CD4-positive, alpha-beta T cell (primary cell): ENCODE measurements around the gene AAMP. TPM values are rescaled to one million over a fixed set of nuclear protein-coding genes. Genes with fewer than 3 reads are reported as not detected.

ENCODE experiments used
- ATAC-seq: fragments of 200-7000 bp; cut with Tn5 transposase; one replicate; pipeline ENCODE4 v1.10.0; 2022; ENCODE audit warnings: mild to moderate bottlenecking; ENCODE audit not compliant: poor library complexity
- CTCF ChIA-PET: fragments of 350-600 bp; sonication (Branson Sonifier 250); formaldehyde crosslinking; loops from one replicate; lab custom pipeline; 2021; ENCODE audit warnings: antibody characterized with exemption, inconsistent platforms; lab: Charles Lee
- POLR2A ChIA-PET: fragments of 350-600 bp; sonication (Branson Sonifier 250); formaldehyde crosslinking; loops from one replicate; lab custom pipeline; 2021; ENCODE audit warnings: antibody characterized with exemption, inconsistent platforms; lab: Charles Lee
- DNase-seq, 14 experiments: peaks; one replicate each; pipeline ENCODE4 v3.0.0-alpha.2; 2013 to 2020; ENCODE audit warnings: mixed read lengths in 2 of 14
- H3K27ac ChIP-seq, 2 donors: one replicate each; pipeline versions ENCODE4 v1.5.1 to v1.7.0; 2013; ENCODE audit warnings: low read length in 2 of 2, low read depth in 1 of 2, mild to moderate bottlenecking in 1 of 2
- H3K27me3 ChIP-seq, 2 experiments: 1 replicate in 1 of 2; 2 replicates in 1 of 2; pipeline versions ENCODE4 v1.6.1 to v1.7.0; 2013; ENCODE audit warnings: low read length in 2 of 2, control low read depth in 1 of 2, mild to moderate bottlenecking in 1 of 2, moderate library complexity in 1 of 2; ENCODE audit not compliant: insufficient read depth in 2 of 2, control insufficient read depth in 1 of 2
- H3K36me3 ChIP-seq: one replicate; pipeline ENCODE4 v1.6.1; 2013; ENCODE audit warnings: low read length, control low read depth; ENCODE audit not compliant: insufficient read depth
- H3K4me1 ChIP-seq: one replicate; pipeline ENCODE4 v1.6.1; 2013; ENCODE audit warnings: low read length, control low read depth; ENCODE audit not compliant: insufficient read depth
- H3K4me3 ChIP-seq: one replicate; pipeline ENCODE4 v1.5.1; 2013; ENCODE audit warnings: mild to moderate bottlenecking, low read length, moderate library complexity
- H3K9me3 ChIP-seq, 2 experiments: 1 replicate in 1 of 2; 2 replicates in 1 of 2; pipeline versions ENCODE4 v1.6.1 to v1.7.0; 2013; ENCODE audit warnings: low read length in 2 of 2, mild to moderate bottlenecking in 2 of 2, control low read depth in 1 of 2, moderate library complexity in 1 of 2; ENCODE audit not compliant: control insufficient read depth in 1 of 2, insufficient read depth in 1 of 2
- H3K27ac Mint-ChIP-seq: one replicate; pipeline ENCODE4 v1.8.0; 2020; ENCODE audit warnings: mixed read lengths
- H3K27me3 Mint-ChIP-seq: one replicate; pipeline ENCODE4 v1.8.0; 2021; ENCODE audit warnings: mixed read lengths
- H3K36me3 Mint-ChIP-seq: one replicate; pipeline ENCODE4 v1.8.0; 2021; ENCODE audit warnings: low read depth, mixed read lengths
- H3K4me1 Mint-ChIP-seq: one replicate; pipeline ENCODE4 v1.8.0; 2021; ENCODE audit warnings: low read depth, mixed read lengths
- H3K4me3 Mint-ChIP-seq: one replicate; pipeline ENCODE4 v1.8.0; 2020; ENCODE audit warnings: mild to moderate bottlenecking, mixed read lengths
- H3K9me3 Mint-ChIP-seq: one replicate; pipeline ENCODE4 v1.8.0; 2020; ENCODE audit warnings: mixed read lengths
- CTCF ChIP-seq: fragments of 200-600 bp; IDR thresholded peaks from one replicate; pipeline ENCODE4 v1.8.0; 2022; ENCODE audit warnings: antibody characterized with exemption, mild to moderate bottlenecking
- intact Hi-C, 2 experiments: fragments of 100-400 bp; cut with DNase I in 1 of 2; cut with micrococcal nuclease in 1 of 2; formaldehyde crosslinking; loops; one replicate each; pipeline versions ENCODE4 v1.15.1 to v1.9.0; 2023 to 2025; cut with DNase I, micrococcal nuclease
- total RNA-seq, 174 experiments: library from RNA in 2 of 174; stranded (reverse) in 2 of 174; gene quantifications; one replicate each; pipeline ENCODE4 v1.2.3 and lab custom pipeline; 2021 to 2026

Gene AAMP
- total RNA-seq, 2 experiments from 2014 or later: 40.2 to 42.5 TPM

GRCh38 chr2:218229851-218230250 is 40.1 kb downstream of the AAMP start:
- Mint-ChIP-seq H3K9me3 (no peaks in the 10 kb centered on the region), H3K27me3 (no peaks in the 10 kb centered on the region), H3K27ac (peak overlapping the region; percentile 91), H3K36me3 (peaks cover 92% of the 10 kb centered on the region), H3K4me3 (no peak overlapping the region), H3K4me1 (peaks cover 78% of the 10 kb centered on the region)
- DNase-seq (peak in 2 of 14 experiments; percentile 16 to 28), ATAC-seq (no peak)
- Histone ChIP-seq H3K4me3 (no peak overlapping the region), H3K36me3 (peaks cover 82% of the 10 kb centered on the region), H3K27ac (peak overlapping the region; percentile 51 to 60), H3K4me1 (peaks cover 64% of the 10 kb centered on the region), H3K27me3 (no peaks in the 10 kb centered on the region), H3K9me3 (no peaks in the 10 kb centered on the region)
- TF ChIP-seq CTCF: no peak
- ChIA-PET POLR2A (interaction anchor here (0.6 to 7.8 kb wide), 10 partner anchors 8 to 63 kb away, joined by 3 to 64 read pairs (median 4); partner anchors contain the start of genes AAMP, ARPC2, CXCR1 and PNKD), CTCF (interaction anchor here (0.7 to 1.8 kb wide), 6 partner anchors 9 to 63 kb away, joined by 3 to 9 read pairs (median 6); partner anchors contain the start of genes AAMP, PNKD and TMBIM1)
- intact Hi-C loops: loop anchor here in 1 of 2 experiments (1.0 to 5.0 kb wide), 2 partner anchors 12 to 43 kb away; no protein-coding TSS in a partner anchor

- H3K27ac Mint-ChIP-seq: peak overlapping the region; percentile 91
- H3K36me3 Mint-ChIP-seq: peaks cover 92% of the 10 kb centered on the region
- Histone ChIP-seq H3K27ac (peak overlapping the region; percentile 51 to 60), H3K4me3 (no peak overlapping the region), H3K4me1 (peaks cover 70% of the 10 kb centered on the region), H3K9me3 (no peaks in the 10 kb centered on the region), H3K36me3 (peaks cover 82% of the 10 kb centered on the region), H3K27me3 (no peaks in the 10 kb centered on the region)
- ATAC-seq (peak; percentile 82), DNase-seq (peak in 10 of 14 experiments; percentile 13 to 85 (median 36))
- intact Hi-C loops: loop anchor here in 1 of 2 experiments (1.0 to 5.0 kb wide), 2 partner anchors 11 to 42 kb away; no protein-coding TSS in a partner anchor
- ChIA-PET CTCF (interaction anchor here (0.7 to 1.8 kb wide), 6 partner anchors 9 to 482 kb away, joined by 3 to 8 read pairs (median 4); partner anchors contain the start of genes AAMP, PNKD and TMBIM1), POLR2A (interaction anchor here (0.6 to 7.8 kb wide), 11 partner anchors 9 to 62 kb away, joined by 3 to 64 read pairs (median 3); partner anchors contain the start of genes ARPC2 and CXCR1)
- no peaks in the 10 kb centered on the region for H3K27me3 Mint-ChIP-seq
- peak overlapping the region; percentile 71 for H3K4me3 Mint-ChIP-seq
- TF ChIP-seq CTCF: no peak
- no peaks in the 10 kb centered on the region for H3K9me3 Mint-ChIP-seq
- peaks cover 78% of the 10 kb centered on the region for H3K4me1 Mint-ChIP-seq
Observed at GRCh38 chr2:218229239-218229638, 40.7 kb downstream of the AAMP start.

GRCh38 chr2:218228366-218229090 is 41.4 kb downstream of the AAMP start:
- intact Hi-C loops: loop anchor here in 1 of 2 experiments (1.0 to 5.0 kb wide), 2 partner anchors 10 to 41 kb away; no protein-coding TSS in a partner anchor
- ATAC-seq (no peak), DNase-seq (no peak)
- Histone ChIP-seq H3K27ac (peak overlapping the region in 1 of 2 donors; percentile 60), H3K9me3 (no peaks in the 10 kb centered on the region), H3K4me3 (no peak overlapping the region), H3K27me3 (no peaks in the 10 kb centered on the region), H3K36me3 (peaks cover 82% of the 10 kb centered on the region), H3K4me1 (peaks cover 77% of the 10 kb centered on the region)
- no peaks in the 10 kb centered on the region for H3K9me3 Mint-ChIP-seq
- H3K4me1 Mint-ChIP-seq: peaks cover 78% of the 10 kb centered on the region
- H3K27ac Mint-ChIP-seq: peak overlapping the region; percentile 91
- ChIA-PET CTCF (interaction anchor here (1.1 to 1.6 kb wide), 4 partner anchors 29 to 482 kb away, joined by 3 to 8 read pairs (median 3); partner anchors contain the start of genes AAMP, PNKD and TMBIM1), POLR2A (interaction anchor here (0.6 to 7.8 kb wide), 8 partner anchors 10 to 46 kb away, joined by 3 to 64 read pairs (median 4); partner anchors contain the start of genes AAMP, ARPC2 and PNKD)
- peak overlapping the region; percentile 71 for H3K4me3 Mint-ChIP-seq
- H3K36me3 Mint-ChIP-seq: peaks cover 92% of the 10 kb centered on the region
- no peaks in the 10 kb centered on the region for H3K27me3 Mint-ChIP-seq
- no peak for TF ChIP-seq CTCF
